ENCODE data around the gene SLC2A3.
A peak's percentile ranks its signal among the peaks of the same experiment; 100 is the strongest.
"Not testable (repeated sequence)": the region's sequence is repeated elsewhere in the genome, so short reads cannot be mapped to it uniquely, and the experiment has no call there.

SLC2A3 gene

DNA sequence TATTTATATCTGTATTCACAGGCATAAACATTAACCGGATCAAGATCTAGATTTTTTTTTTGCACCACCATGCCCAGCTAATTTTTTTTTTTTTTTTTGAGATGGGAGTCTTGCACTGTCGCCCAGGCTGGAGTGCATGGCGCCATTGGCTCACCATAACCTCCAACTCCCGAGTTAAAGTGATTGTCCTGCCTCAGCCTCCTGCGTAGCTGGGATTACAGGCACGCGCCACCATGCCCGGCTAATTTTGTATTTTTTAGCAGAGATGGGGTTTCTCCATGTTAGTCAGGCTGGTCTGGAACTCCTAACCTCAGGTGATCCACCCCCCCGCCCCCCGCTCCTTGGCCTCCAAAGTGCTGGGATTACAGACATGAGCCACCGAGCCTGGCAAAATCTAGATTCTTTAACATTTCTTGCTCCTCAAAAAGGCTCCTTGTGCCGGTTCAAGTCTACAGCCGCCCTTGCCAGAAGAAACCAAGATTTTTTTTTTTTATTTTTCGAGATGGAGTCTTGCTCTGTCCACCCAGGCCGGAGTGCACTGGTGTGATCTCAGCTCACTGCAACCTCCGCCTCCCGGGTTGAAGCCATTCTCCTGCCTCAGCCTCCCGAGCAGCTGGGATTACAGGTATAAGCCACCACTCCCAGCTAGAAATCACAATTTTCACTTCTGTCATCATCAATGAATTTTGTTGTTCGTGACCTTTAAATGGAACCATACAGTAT, 36.9 kb upstream of the SLC2A3 start:
- no peak for DNase-seq (ENCODE audit: low read depth in 2 of 2)
- TF ChIP-seq, protein P1, sequence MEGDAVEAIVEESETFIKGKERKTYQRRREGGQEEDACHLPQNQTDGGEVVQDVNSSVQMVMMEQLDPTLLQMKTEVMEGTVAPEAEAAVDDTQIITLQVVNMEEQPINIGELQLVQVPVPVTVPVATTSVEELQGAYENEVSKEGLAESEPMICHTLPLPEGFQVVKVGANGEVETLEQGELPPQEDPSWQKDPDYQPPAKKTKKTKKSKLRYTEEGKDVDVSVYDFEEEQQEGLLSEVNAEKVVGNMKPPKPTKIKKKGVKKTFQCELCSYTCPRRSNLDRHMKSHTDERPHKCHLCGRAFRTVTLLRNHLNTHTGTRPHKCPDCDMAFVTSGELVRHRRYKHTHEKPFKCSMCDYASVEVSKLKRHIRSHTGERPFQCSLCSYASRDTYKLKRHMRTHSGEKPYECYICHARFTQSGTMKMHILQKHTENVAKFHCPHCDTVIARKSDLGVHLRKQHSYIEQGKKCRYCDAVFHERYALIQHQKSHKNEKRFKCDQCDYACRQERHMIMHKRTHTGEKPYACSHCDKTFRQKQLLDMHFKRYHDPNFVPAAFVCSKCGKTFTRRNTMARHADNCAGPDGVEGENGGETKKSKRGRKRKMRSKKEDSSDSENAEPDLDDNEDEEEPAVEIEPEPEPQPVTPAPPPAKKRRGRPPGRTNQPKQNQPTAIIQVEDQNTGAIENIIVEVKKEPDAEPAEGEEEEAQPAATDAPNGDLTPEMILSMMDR (IDR thresholded peaks at IDR 0.05; ENCODE audit: low read depth, low read length) = no peak
- H3K4me3 ChIP-seq (replicated peaks in 1 of 2; ENCODE audit: low read depth in 2 of 2, low read length in 2 of 2) = no peak overlapping the region

DNA sequence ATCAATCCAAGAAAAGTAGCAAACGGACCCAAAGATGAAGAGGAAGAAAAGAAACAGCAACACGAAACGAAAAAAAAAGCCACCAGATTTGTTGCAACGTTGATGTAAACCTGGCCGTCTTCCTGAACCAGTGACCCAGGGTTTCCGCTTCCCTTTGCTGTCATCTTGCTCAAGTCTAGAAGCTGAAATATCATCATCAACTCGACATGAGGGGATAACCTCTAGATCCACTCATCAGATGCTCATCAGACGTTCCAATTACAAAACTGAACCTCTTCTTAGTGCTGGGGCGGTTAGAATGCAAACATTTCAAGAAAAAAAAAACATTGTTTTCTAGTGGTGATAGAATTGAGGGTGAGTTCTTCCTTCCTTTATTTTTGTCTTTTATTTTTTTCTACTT, 36.3 kb upstream of the SLC2A3 start:
- H3K4me3 ChIP-seq (replicated peaks in 1 of 2; ENCODE audit: low read depth in 2 of 2, low read length in 2 of 2); DNase-seq (ENCODE audit: low read depth in 2 of 2): not testable (repeated sequence)

DNA sequence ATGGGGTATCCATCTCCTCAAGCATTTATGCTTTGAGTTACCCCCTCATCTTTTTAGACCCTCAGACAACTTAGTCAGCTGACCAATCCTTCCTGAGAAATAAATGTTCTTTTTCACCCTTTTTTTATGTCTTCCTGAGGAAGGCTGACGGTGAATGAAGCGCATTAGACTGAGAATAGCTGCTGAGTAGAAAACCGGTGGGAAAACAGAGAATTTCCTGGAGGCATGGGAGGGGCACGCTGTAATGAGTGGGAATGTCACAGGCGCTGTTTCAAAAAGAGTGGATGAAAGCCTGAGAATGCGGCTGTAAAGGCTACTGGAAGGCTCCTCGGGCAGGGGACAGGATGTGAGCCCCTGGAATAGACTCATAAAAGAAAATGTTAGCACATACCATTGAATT, 35.8 kb upstream of the SLC2A3 start:
- H3K4me3 ChIP-seq (replicated peaks in 1 of 2; ENCODE audit: low read depth in 2 of 2, low read length in 2 of 2) = not testable (repeated sequence)

DNA sequence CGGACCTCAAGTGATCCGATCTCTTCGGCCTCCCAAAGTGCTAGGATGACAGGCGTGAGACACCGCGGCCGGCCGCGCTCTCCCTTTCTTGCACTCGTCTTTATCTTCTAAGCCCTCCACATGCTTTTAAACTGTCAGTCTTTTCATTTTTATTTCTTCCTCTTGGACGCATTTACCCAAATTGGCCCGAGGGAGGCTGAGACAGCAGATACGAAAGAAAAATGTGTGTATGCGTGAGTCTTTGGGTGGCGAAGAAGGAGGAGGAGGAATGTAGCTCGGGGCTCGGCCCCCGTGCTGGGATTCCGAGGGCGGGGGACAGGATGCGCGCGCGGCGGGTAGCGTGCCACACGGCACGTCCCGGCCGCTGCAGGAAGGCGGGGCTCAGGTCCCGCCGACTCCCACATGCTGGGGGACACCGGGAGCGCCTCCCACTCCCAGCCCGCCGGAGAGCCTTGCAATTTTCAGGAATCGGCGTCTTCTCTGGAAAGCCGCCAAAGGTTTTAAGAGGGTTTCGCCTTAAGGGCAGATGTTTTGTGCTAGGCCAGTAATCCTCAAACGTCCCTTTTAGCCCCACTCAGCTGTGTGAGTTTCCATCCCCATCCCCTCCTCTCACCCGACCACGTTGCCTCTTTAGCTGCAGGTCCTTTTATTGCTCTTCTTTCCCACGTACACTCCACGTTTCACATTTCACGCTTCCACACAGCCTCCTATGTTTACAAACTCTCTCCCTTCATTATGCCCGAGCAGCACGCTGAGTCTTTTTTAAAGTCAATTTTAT, 34.7 kb upstream of the SLC2A3 start:
- peak overlapping the region; percentile 46 to 60 for H3K4me3 ChIP-seq (replicated peaks in 1 of 2; ENCODE audit: low read depth in 2 of 2, low read length in 2 of 2)
- peak; percentile 96 to 98 for DNase-seq (ENCODE audit: low read depth in 2 of 2)
- TF ChIP-seq, protein P1 (IDR thresholded peaks at IDR 0.05; ENCODE audit: low read depth, low read length) = no peak

More for the DNA sequence above, 35.8 kb upstream of the SLC2A3 start:
- DNase-seq (ENCODE audit: low read depth in 2 of 2) = not testable (repeated sequence)

DNA sequence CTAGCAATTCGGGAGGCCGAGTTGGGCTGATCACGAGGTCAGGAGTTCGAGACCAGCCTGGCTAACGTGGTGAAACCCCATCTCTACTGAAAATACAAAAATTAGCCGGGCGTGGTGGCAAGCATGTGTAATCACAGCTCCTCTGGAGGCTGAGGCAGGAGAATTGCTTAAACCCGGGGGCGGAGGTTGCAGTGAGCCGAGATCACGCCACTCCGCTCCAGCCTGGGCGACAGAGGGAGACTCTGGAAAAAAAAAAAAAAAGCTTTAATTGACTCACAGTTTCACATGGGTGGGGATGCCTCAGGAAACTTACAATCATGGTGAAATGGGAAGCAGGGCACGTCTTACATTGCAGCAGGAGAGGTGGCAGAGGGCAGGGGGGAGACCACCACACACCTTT, 30.6 kb upstream of the SLC2A3 start:
- no peak overlapping the region for H3K4me3 ChIP-seq (replicated peaks in 1 of 2; ENCODE audit: low read depth in 2 of 2, low read length in 2 of 2)
- DNase-seq (ENCODE audit: low read depth in 2 of 2) = peak; percentile 52 to 56
- TF ChIP-seq, protein P1 (IDR thresholded peaks at IDR 0.05; ENCODE audit: low read depth, low read length) = no peak

DNA sequence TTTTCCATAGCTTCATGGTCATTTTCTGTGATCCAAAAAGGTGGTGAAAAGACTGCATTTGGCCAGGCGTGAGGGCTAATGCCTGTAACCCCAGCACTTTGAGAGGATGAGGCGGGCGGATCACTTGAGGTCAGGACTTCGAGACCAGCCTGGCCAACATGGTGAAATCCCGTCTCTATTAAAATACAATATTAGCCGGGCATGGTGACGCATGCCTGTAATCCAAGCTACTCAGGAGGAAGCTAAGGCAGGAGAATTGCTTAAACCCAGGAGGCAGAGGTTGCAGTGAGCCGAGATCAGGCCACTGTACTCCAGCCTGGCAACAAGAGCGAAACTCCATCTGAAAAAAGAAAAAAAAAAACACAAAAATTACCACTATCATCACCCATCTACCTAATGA, 28.7 kb upstream of the SLC2A3 start:
- not testable (repeated sequence) for DNase-seq (ENCODE audit: low read depth in 2 of 2); H3K4me3 ChIP-seq (replicated peaks in 1 of 2; ENCODE audit: low read depth in 2 of 2, low read length in 2 of 2)

DNA sequence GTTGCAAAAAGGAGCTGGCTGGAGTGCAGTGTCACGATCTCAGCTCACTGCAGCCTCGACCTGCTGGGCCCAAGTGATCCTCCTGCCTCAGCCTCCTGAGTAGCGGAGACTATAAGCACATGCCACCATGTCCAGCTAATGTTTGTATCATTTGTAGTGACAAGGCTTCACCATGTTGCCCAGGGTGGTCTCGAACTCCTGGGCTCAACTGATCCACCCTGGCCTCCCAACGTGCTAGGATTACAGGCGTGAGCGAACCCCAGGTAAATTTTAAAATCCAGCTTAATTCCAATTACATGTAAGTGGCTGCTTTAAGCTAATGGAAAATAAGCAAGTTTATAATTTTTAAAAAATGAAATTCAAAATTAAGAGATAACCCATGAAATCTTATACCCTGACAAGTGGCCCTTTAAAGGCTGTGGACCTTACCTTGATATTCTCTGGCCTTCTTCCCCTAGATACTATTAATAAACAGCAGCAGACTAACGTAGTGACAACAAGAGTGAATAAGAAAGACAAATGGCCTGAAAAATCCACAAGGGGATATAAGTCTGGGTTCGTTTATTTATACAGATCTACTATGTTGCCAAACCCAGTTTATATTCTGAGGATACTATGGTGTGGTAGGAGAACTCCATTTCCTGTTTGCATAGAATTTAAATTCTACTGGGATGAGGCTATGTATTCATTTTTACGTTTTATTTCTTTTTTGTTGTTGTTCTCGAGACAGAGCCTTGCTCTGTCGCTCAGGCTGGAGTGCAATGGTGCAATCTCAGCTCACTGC, 25.6 kb upstream of the SLC2A3 start:
- H3K4me3 ChIP-seq (replicated peaks in 1 of 2; ENCODE audit: low read depth in 2 of 2, low read length in 2 of 2) = peak overlapping the region in 1 of 2 donors; percentile 58
- DNase-seq (ENCODE audit: low read depth in 2 of 2) = no peak
- TF ChIP-seq, protein P1 (IDR thresholded peaks at IDR 0.05; ENCODE audit: low read depth, low read length) = no peak

DNA sequence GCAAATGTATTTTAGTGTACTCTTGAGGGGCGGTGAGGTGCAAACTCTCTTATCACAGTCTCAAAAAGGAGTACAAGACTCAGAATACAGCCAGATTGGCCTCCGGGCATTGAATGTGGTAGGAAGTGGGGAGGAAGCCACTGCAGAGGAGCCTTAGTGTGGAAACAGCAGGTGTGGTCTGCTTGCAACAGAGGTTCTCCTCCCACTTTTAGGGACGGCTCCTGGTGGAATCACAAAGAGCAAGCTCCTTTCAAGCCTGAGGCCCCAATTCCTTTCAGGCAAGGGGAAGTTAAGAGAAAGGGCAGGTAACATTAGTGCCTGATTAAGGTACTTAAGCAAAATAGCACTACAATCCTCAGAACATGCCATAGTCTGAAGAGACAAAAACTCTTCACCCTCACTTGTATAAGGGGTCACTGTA, 23.7 kb upstream of the SLC2A3 start:
- TF ChIP-seq, protein P1 (IDR thresholded peaks at IDR 0.05; ENCODE audit: low read depth, low read length) = no peak
- H3K4me3 ChIP-seq (replicated peaks in 1 of 2; ENCODE audit: low read depth in 2 of 2, low read length in 2 of 2) = no peak overlapping the region
- DNase-seq (ENCODE audit: low read depth in 2 of 2) = peak; percentile 9 to 40

Measured in cardiac fibroblast (primary cell).